HepG2 (cell line): ENCODE results near the gene DAGLB. TPM values are rescaled to one million over a fixed set of nuclear protein-coding genes. Genes with fewer than 3 reads are reported as not detected.

ENCODE experiments used
- CREM ChIP-seq, 2 experiments: sonication (generic) in 1 of 2; formaldehyde crosslinking in 1 of 2; IDR thresholded peaks; 2 replicates each; pipeline versions ENCODE4 v1.4.0 to v1.6.1; 2016 to 2020; ENCODE audit warnings: antibody characterized with exemption in 1 of 2, mild to moderate bottlenecking in 1 of 2, missing genetic modification reagents in 1 of 2
- DRAP1 ChIP-seq: IDR thresholded peaks from 2 replicates; pipeline ENCODE4 v1.6.1; 2016; ENCODE audit warnings: missing genetic modification reagents, missing compliant biosample characterization
- GABPB1 ChIP-seq: IDR thresholded peaks from 2 replicates; pipeline ENCODE4 v1.6.1; 2016; ENCODE audit warnings: mild to moderate bottlenecking, missing genetic modification reagents, moderate library complexity, missing compliant biosample characterization
- HNRNPLL ChIP-seq: fragments of 200-400 bp; formaldehyde crosslinking; IDR thresholded peaks from 2 replicates; pipeline ENCODE4 v1.6.1; 2017; ENCODE audit warnings: mild to moderate bottlenecking, low read depth, low read length; ENCODE audit not compliant: poor library complexity, severe bottlenecking
- MIXL1 ChIP-seq: IDR thresholded peaks from 2 replicates; pipeline ENCODE4 v1.6.1; 2016
- NR1H2 ChIP-seq: sonication (generic); formaldehyde crosslinking; IDR thresholded peaks from 2 replicates; pipeline ENCODE4 v1.8.1; 2022; ENCODE audit warnings: low read depth, missing genetic modification reagents, borderline replicate concordance
- ONECUT2 ChIP-seq: sonication (generic); formaldehyde crosslinking; IDR thresholded peaks from 2 replicates; pipeline ENCODE4 v1.4.0; 2020; ENCODE audit warnings: missing genetic modification reagents
- REL ChIP-seq: sonication (generic); formaldehyde crosslinking; conservative IDR thresholded peaks from 2 replicates; pipeline ENCODE4 v1.8.0; 2022; ENCODE audit warnings: mild to moderate bottlenecking, missing genetic modification reagents, moderate library complexity
- RFXANK ChIP-seq: IDR thresholded peaks from 2 replicates; pipeline ENCODE4 v1.6.1; 2016
- SAP130 ChIP-seq: IDR thresholded peaks from 2 replicates; pipeline ENCODE4 v1.6.1; 2016; ENCODE audit warnings: low read depth
- STAT6 ChIP-seq: sonication (generic); formaldehyde crosslinking; IDR thresholded peaks from 2 replicates; pipeline ENCODE4 v1.4.0; 2020; ENCODE audit warnings: missing genetic modification reagents, mild to moderate bottlenecking, borderline replicate concordance
- U2AF1 ChIP-seq: fragments of 200-400 bp; formaldehyde crosslinking; optimal IDR thresholded peaks from 2 replicates; pipeline ENCODE3; 2017; ENCODE audit warnings: mild to moderate bottlenecking, low read depth, low read length
- ZGPAT ChIP-seq: IDR thresholded peaks from 2 replicates; pipeline ENCODE4 v1.6.1; 2016; ENCODE audit warnings: mild to moderate bottlenecking
- ZNF318 ChIP-seq: sonication (generic); formaldehyde crosslinking; IDR thresholded peaks from 2 replicates; pipeline ENCODE4 v1.4.0; 2020; ENCODE audit warnings: mild to moderate bottlenecking, missing genetic modification reagents
- ZNF558 ChIP-seq: sonication (generic); formaldehyde crosslinking; IDR thresholded peaks from 2 replicates; pipeline ENCODE4 v1.9.0; 2022; ENCODE audit warnings: mild to moderate bottlenecking, missing genetic modification reagents, borderline replicate concordance
- ZNF660 ChIP-seq: sonication (generic); formaldehyde crosslinking; IDR thresholded peaks from 2 replicates; pipeline ENCODE4 v1.5.1; 2020; ENCODE audit warnings: mild to moderate bottlenecking, low read depth, missing genetic modification reagents, borderline replicate concordance
- ZSCAN9 ChIP-seq: IDR thresholded peaks from 2 replicates; pipeline ENCODE4 v1.6.1; 2016; ENCODE audit warnings: borderline replicate concordance
- polyA plus RNA-seq, 8 experiments: library from polyadenylated mRNA; depleted of rRNA in 3 of 8; stranded (reverse) in 7 of 8; unstranded in 1 of 8; fragments of >200 nt; fragmentation: Illumina TruSeq in 4 of 8; extraction: Trizol in 4 of 8; gene quantifications; 2 replicates each; pipeline versions ENCODE4 v1.2.1 to v1.2.3, GENCODE V29; 2011 to 2016; ENCODE audit warnings: low read depth in 4 of 8, missing spikeins in 1 of 8, mixed read lengths in 1 of 8; ENCODE audit not compliant: insufficient read depth in 1 of 8
- total RNA-seq, 5 experiments: library from RNA; depleted of rRNA; stranded (reverse); fragments of >200 nt; fragmentation: Illumina TruSeq; extraction: Trizol; gene quantifications; 2 replicates each; pipeline ENCODE4 v1.2.3, GENCODE V29; 2016; ENCODE audit warnings: low read depth in 1 of 5

The DAGLB gene
- total and polyA plus RNA-seq, 2 of the 13 experiments (the other 11 are each of a cell fraction or from before 2014, with no cell fraction given) = 7.9 to 9.8 TPM

GRCh38 chr7:6482307-6482706 lies 34.6 kb upstream of the DAGLB start (continued):
- TF ChIP-seq ZNF318 (CRISPR knock-in tag) (no peak), MIXL1 (CRISPR knock-in tag) (no peak), ONECUT2 (no peak), CREM (IDR thresholded peaks at IDR 0.05) (peak; percentile 63; the same call in 1 of the 2 replicates), CREM (CRISPR knock-in tag; IDR thresholded peaks at IDR 0.05) (no peak), ZSCAN9 (CRISPR knock-in tag) (no peak; the same call in 1 of the 2 replicates), DRAP1 (CRISPR knock-in tag) (0 out of 2 replicates have a peak, but pooled peaks have one; percentile 12), ZNF558 (CRISPR knock-in tag) (0 out of 2 replicates have a peak, but pooled peaks have one; percentile 54), STAT6 (no peak), ZNF660 (CRISPR knock-in tag) (no peak), HNRNPLL (no peak), SAP130 (CRISPR knock-in tag) (peak; percentile 88), GABPB1 (CRISPR knock-in tag) (no peak), RFXANK (CRISPR knock-in tag) (no peak), ZGPAT (CRISPR knock-in tag) (0 out of 2 replicates have a peak, but pooled peaks have one; percentile 30), NR1H2 (CRISPR knock-in tag) (no peak), U2AF1 (no peak), REL (CRISPR knock-in tag) (no peak)
